Measurements from ENCODE around the gene CADPS2. TPM values are rescaled to one million over a fixed set of nuclear protein-coding genes. Genes with fewer than 3 reads are reported as not detected.

Gene CADPS2
- total and polyA plus RNA-seq, 10 of the 15 experiments (the other 5 are each of a cell fraction or from before 2014, with no cell fraction given), result 0.05 to 7.5 (median 0.25) TPM

DNA sequence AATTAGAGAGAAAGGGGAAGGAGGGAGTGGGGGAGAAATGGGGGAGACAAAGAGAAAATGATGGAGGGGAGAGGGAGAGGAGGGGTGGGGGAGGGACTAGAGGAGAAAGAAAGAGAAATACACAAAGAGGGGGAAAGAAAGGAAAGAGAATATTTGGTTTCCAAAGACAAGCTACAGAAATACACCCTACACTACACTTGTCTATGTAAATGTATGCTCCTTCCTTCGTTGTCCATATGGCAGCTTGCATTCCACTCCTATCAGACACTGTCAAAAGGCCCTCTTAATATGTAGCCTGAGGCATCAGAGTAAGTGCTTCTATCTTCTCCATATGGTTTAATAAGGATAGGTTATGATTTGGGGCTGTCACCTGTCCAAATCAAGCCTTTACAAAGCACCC is 488.9 kb downstream of the CADPS2 start (continued):
- no peak for TF ChIP-seq DPF2 (IDR thresholded peaks at IDR 0.05)
- TF ChIP-seq, protein P1, sequence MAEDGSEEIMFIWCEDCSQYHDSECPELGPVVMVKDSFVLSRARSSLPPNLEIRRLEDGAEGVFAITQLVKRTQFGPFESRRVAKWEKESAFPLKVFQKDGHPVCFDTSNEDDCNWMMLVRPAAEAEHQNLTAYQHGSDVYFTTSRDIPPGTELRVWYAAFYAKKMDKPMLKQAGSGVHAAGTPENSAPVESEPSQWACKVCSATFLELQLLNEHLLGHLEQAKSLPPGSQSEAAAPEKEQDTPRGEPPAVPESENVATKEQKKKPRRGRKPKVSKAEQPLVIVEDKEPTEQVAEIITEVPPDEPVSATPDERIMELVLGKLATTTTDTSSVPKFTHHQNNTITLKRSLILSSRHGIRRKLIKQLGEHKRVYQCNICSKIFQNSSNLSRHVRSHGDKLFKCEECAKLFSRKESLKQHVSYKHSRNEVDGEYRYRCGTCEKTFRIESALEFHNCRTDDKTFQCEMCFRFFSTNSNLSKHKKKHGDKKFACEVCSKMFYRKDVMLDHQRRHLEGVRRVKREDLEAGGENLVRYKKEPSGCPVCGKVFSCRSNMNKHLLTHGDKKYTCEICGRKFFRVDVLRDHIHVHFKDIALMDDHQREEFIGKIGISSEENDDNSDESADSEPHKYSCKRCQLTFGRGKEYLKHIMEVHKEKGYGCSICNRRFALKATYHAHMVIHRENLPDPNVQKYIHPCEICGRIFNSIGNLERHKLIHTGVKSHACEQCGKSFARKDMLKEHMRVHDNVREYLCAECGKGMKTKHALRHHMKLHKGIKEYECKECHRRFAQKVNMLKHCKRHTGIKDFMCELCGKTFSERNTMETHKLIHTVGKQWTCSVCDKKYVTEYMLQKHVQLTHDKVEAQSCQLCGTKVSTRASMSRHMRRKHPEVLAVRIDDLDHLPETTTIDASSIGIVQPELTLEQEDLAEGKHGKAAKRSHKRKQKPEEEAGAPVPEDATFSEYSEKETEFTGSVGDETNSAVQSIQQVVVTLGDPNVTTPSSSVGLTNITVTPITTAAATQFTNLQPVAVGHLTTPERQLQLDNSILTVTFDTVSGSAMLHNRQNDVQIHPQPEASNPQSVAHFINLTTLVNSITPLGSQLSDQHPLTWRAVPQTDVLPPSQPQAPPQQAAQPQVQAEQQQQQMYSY (CRISPR knock-in tag; IDR thresholded peaks at IDR 0.05), result no peak

DNA sequence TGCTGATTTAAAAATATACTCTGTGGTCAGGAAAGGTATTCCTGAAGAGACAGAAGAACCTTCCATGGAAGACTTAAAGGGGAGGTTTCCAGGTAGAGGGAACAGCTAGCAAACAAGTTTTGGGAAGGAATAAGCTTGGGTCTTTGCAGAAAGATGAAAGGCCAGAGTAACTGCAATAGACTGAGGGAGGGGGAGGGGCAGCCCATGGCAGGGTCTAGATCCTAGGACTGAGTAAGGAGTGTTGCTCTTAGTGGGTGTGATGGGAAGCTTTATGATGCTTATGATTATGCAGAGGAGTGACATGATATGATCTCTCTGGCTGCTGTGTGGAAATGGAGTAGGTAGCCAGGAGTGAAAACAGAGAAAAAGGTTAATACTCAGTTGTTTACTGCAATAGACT is 491.7 kb downstream of the CADPS2 start:
- FAIRE-seq, result no peak
- Histone ChIP-seq H3K9me3 (replicated peaks; ENCODE audit: control insufficient read depth, insufficient read depth, low read length) (no peaks in the 10 kb centered on the region), H3K36me3 (ENCODE audit: control insufficient read depth in 2 of 2, insufficient read depth in 2 of 2, low read length in 1 of 2) (no peaks in the 10 kb centered on the region), H3K27ac (ENCODE audit: control insufficient read depth, insufficient read depth) (no peak overlapping the region), H2AFZ (ENCODE audit: control insufficient read depth, low read depth, low read length) (no peak overlapping the region), H3K9ac (ENCODE audit: control insufficient read depth, insufficient read depth, low read length) (no peak overlapping the region), H3K79me2 (ENCODE audit: control insufficient read depth, insufficient read depth, low read length) (no peaks in the 10 kb centered on the region), H3K4me1 (ENCODE audit: control insufficient read depth, insufficient read depth, low read length) (no peaks in the 10 kb centered on the region), H3K4me2 (ENCODE audit: control insufficient read depth, insufficient read depth) (no peak overlapping the region), H3K27me3 (replicated peaks in 1 of 2; ENCODE audit: control insufficient read depth in 2 of 2, insufficient read depth in 2 of 2, low read length in 1 of 2) (no peaks in the 10 kb centered on the region), H3K4me3 (no peak overlapping the region), H4K20me1 (ENCODE audit: control insufficient read depth, insufficient read depth) (no peaks in the 10 kb centered on the region)
- no peak for DNase-seq (ENCODE audit: low read depth, low spot score)
- RAD21 ChIA-PET (ENCODE audit: unreplicated experiment), result no interaction called here
- no peak for ATAC-seq
- in situ Hi-C loops (cut with MboI) (no loop called here), intact Hi-C loops (cut with micrococcal nuclease; ENCODE audit: unreplicated experiment) (no loop called here)
- TF ChIP-seq POLR2AphosphoS5 (IDR thresholded peaks at IDR 0.05; ENCODE audit: low read length), result no peak
- TF ChIP-seq, protein P2, sequence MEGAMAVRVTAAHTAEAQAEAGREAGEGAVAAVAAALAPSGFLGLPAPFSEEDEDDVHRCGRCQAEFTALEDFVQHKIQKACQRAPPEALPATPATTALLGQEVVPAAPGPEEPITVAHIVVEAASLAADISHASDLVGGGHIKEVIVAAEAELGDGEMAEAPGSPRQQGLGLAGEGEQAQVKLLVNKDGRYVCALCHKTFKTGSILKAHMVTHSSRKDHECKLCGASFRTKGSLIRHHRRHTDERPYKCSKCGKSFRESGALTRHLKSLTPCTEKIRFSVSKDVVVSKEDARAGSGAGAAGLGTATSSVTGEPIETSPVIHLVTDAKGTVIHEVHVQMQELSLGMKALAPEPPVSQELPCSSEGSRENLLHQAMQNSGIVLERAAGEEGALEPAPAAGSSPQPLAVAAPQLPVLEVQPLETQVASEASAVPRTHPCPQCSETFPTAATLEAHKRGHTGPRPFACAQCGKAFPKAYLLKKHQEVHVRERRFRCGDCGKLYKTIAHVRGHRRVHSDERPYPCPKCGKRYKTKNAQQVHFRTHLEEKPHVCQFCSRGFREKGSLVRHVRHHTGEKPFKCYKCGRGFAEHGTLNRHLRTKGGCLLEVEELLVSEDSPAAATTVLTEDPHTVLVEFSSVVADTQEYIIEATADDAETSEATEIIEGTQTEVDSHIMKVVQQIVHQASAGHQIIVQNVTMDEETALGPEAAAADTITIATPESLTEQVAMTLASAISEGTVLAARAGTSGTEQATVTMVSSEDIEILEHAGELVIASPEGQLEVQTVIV (IDR thresholded peaks at IDR 0.05; ENCODE audit: borderline replicate concordance, partially characterized antibody), result no peak
- CTCF ChIA-PET, result interaction anchor here (0.6 to 1.1 kb wide), 3 partner anchors 8 to 74 kb away, joined by 3 to 4 read pairs (median 3); no protein-coding TSS in a partner anchor
- POLR2A ChIA-PET, result interaction anchor here (1.5 kb wide), 1 partner anchor 8 kb away, joined by 3 read pairs; no protein-coding TSS in a partner anchor
- SMC1A ChIA-PET (ENCODE audit: uncharacterized antibody, unreplicated experiment), result interaction anchor here (0.8 to 1.8 kb wide), 8 partner anchors 8 to 103 kb away, joined by 3 to 5 read pairs (median 3); no protein-coding TSS in a partner anchor
- BruUV-seq (replicated peaks), result no TSS peak
